Gastroesophageal sphincter (tissue), 3 donors: ENCODE results near the gene RHD.

ENCODE experiments used
- POLR2AphosphoS5 ChIP-seq: sonication (generic); formaldehyde crosslinking; IDR thresholded peaks from one replicate; pipeline ENCODE4 v1.6.1; 2017; ENCODE audit warnings: antibody characterized with exemption
- TF ChIP-seq, protein P1 (sequence below), 4 experiments: fragments of 200-600 bp in 2 of 4; fragments of 450-650 bp in 2 of 4; sonication (generic) in 1 of 4; IDR thresholded peaks; one replicate each; pipeline ENCODE4 v1.5.1; 2017 to 2019; ENCODE audit warnings: antibody characterized with exemption in 4 of 4, mild to moderate bottlenecking in 2 of 4, moderate library complexity in 2 of 4

DNA sequence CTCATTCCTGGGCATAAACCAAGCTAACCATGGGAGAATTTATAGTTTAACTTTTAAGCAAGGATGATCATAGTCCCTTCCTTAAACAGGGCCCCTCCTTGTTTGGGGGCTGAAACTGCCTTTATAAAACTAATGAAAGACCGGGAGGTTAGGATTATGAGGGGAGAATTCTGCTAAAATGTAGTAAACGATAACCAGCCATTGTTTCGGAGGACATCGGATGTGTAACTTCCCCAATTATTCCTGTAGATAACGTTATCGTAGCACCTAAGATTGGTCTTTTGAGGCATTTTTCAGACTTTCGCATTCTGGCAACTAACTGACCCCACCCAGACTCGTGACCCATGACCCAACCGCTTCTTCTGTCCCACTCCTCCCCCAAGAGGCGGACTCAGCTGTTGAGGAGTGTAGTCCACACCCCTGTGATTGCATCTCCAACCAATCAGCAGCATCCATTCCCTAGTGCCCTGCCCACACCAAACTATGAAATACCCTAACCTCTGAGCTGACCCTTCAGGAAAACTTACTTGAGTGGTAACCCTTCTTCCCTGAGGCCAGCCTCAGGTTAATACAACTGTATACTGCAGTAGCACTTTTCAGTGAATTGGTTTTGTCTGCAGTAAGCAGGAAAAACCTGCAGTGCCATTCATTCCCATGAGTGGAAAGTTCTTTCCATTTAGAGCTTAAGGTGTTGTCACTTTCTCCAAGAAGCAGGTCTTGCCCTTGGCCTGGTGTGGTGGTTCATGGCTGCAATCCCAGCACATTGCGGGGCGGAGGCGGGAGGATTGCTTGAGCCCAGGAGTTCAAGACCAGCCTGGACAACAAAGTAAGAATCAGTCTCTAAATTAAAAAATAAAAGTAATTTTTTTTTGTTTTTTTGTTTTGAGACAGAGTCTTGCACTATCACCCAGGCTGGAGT, 39.2 kb upstream of the RHD start:
- TF ChIP-seq, protein P1, sequence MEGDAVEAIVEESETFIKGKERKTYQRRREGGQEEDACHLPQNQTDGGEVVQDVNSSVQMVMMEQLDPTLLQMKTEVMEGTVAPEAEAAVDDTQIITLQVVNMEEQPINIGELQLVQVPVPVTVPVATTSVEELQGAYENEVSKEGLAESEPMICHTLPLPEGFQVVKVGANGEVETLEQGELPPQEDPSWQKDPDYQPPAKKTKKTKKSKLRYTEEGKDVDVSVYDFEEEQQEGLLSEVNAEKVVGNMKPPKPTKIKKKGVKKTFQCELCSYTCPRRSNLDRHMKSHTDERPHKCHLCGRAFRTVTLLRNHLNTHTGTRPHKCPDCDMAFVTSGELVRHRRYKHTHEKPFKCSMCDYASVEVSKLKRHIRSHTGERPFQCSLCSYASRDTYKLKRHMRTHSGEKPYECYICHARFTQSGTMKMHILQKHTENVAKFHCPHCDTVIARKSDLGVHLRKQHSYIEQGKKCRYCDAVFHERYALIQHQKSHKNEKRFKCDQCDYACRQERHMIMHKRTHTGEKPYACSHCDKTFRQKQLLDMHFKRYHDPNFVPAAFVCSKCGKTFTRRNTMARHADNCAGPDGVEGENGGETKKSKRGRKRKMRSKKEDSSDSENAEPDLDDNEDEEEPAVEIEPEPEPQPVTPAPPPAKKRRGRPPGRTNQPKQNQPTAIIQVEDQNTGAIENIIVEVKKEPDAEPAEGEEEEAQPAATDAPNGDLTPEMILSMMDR (IDR thresholded peaks at IDR 0.05), result no peak
- peak; percentile 20 for TF ChIP-seq POLR2AphosphoS5
